ENCODE results near the gene LRMDA.

LRMDA gene

DNA sequence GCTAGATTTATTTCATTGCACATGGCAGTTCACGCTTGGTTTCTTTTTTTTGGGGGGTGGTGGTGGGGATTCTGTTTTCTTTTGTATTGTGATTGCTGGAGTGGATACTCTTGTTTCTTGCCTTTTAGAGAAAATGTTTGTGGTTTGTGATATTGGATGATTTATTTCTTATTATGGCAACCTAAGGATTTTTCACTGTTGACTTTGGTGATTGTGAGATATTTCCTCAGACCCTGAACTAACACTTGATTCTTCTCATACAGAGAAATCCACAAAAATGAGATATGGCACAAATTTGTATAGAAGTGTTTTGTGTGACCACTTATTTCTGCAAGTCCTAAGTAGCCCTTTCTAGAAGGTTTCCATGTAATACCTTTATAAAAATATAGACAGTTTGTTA, 871.1 kb downstream of the LRMDA start:
- DNase-seq: no peak

DNA sequence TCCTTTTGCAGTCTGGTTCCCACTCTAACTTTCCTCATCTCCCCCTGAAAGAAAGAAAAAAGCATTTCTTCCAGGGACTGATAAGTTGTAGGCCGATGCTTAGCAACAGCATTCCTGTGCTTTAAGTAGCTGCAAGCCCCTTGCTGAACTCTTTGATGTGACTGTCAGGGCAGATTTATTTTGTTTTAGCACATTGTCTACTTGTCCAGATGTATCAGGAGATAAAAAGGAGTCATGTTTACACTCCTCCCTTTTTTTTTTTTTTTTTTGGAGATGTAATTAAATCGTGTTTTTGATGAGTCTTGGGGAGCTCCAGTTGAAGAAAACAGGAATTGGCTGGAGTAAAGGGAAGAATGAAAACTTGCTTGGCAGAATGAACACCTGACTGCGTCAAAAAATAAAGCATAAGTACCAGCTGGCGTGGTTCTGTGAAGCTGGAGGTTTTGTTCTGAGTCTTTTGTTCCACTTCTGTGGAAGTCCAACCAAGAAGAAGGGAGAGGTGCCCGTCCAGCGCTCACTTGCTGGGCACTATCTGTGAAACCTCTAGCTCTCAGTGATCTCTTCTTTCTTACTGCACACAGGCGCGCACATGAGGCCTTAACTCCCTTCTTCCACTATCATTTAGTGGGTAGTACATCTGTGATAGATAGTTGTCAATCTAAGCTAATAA, 871.7 kb downstream of the LRMDA start:
- no peak for DNase-seq

GRCh38 chr10:76303682-76304316, 872.4 kb downstream of the LRMDA start:
- DNase-seq: no peak

DNA sequence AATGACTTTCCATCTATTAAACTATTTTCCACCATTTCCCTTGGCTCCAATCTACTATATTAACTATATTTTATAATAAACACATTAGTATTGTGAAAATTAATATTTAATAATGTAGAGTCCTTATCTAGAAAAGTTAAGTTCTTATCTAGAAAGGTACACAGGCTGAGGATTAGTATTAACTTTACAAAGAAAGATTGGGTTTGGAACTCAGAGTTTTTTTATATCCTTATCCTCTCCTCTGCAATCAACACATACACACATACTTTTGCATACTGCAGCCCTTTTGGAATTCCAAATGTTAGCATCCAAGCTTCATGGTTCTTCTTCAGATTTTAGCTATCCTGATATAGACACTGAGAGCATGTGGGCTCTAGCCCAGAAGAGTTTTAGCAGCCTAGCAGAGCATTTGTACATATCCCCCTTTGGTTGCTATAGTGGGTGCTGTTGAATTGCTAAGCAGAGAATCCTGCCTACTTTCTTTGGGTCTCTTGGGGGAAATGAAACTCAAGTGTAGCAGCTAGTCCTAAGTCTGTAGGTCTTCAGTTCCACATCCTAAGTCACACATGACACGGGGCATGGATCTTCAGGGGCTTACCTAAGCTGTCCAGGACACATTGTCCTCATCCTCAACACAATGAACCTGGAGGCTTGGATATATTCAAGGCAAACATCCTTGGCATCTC, 874.6 kb downstream of the LRMDA start:
- no peak for DNase-seq

DNA sequence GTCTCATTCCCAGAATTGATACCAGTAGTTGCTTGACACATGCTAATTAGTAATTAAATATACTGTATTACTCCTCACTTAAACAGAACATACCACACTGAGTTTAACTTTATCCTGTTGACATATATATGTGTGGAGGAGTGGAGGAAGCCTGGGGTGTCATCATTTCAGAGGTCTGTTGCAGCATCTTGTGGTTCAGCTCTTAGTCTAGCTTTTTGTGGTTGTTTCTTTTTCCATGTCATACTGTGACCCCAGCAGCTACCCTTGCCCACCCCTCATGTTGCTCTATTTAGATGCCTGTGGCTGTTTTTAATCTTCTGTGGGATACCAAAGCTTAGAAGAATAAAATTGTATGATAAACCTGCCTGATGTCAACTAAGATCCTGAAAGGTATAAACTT, 875.4 kb downstream of the LRMDA start:
- DNase-seq: no peak

DNA sequence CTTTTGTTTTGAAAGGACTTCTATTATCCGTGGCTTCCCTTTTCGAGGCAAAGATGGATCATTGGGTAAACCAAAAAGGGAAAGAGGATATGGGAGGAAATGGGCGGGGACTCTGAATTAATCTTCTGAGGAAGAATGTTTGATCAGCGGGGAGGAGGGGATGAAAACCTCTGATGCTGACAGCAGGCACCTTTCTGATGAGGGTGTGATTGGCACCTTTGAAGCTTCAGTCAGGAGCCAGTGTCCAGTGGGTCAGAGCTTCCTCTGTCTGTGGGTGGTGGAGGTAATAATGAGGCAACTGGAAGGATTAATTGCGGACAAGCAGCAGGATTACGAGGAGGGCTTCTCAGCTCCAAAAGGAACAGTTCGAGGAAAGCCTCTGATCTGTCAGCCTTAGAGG, 877.6 kb downstream of the LRMDA start:
- DNase-seq: no peak

DNA sequence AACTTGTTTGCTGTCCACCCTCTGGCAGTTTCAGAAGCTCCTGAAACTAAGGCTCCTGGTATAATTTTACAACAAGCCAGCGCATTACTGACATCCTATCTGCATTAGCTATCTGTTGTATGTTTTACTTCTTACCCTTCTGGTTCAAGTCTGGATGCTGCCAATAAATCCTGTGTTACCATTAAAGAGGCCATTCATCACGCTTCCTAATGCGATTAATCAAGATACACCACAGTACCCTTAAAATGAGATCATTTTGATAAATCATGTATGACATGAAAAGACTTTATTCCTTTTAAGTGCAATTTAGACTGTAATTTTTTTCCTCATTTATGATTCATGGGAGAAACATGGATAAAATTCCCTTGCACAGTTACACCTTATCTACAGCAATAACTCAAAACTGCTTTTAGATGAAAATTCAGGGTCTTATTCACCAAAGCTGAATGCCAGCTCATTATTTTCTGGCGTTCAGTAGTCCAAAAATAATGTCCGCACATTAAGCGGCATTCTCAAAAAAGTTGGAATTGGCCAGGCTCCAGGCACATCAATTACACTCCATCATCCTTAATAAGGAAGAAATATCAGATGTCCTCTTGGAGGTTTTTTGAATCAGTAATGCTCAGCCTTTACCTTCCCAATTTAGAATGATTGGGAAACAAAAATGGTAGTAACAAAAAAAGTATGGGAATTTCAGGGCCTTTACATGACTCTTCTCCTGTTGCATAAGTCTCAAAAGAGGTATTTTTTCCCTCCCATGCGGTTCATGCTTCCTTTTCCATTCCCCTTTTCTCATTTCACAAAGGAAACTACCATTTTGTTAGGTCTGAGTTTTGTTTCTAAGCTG, 878.5 kb downstream of the LRMDA start:
- DNase-seq: no peak

DNA sequence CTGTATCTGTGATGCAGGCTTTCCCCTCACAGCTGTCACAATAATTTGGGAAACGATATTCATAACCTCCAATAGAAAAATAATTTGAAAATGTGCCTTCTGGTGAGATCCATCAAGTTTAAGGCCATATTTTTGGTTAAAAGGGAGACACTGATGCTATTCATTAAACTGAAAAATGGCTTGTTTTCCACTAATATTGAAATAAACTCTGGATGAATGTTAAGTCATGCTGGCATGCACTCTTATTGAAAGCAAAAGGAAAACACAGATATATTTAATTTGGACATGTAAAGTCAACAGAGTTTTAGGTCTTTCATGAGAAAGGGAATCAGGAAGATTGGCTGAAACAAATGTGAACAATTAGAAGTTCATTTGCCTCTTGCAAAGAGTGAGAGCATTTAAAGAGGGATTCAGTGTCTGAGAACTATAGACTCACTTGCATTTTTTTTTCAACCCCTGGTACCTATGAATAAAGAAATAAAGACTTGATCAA, 879.2 kb downstream of the LRMDA start:
- DNase-seq: no peak

- DNase-seq: no peak
Measured at GRCh38 chr10:76311752-76312636, 880.6 kb downstream of the LRMDA start.

DNA sequence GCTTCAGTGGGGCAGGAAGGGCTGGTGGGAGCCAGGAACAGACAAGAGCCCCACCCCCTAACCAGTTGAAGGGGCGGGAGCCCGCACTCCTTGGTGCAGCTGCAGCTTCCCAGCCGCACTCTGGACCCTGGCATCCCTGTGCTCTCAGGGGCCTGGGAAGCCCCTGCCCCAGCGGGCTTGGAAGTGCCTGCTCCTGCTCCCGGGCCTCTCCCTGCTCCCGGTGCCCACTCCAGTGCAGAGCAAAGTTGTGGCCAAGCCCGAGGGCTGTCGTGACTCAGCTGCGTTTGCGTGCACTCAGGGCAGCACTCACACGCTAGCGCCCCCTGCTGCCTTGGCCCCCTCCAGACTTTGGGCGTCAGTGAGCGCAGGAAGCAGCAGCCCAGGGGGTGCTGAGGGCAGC, 883.8 kb downstream of the LRMDA start:
- DNase-seq: no peak

GRCh38 chr10:76316234-76316633, 884.8 kb downstream of the LRMDA start:
- DNase-seq: no peak

DNA sequence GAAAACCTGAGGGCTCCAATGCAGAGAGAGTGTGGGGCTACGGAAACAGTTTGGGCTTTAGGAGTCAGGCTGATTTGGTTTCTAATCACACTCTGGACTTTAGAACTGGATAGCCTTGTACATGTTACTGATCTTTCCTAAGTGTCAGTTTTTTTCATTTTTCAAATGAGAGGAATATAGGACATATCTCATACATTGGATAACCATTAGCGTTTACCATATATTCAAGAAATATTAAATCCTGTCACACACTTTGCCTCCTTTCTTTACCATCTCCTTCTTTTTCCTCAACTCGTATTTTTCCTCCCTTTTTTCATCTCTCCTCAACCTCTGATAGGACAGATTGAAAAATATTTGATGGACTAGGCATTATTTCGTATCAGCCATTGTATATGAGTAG, 885.7 kb downstream of the LRMDA start:
- no peak for DNase-seq

DNA sequence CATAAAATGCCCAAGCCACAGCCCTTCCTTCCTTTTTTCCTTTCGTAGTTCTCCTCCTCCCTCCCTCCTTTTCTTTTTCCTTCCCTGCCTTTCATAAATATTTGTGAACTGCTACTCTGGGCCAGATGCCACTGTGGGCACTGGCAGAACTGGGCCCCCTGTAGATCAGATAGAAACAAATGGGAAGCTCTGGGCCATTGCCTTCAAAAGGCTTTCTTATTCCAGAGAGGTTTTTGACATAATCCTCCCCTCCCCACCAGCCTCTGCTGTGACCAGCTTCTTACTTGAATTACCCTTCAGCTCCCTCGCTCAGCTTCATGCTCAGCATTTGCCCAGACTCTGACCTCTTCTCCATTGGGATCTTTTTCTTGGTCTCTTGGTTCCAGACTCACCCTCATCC, 886.8 kb downstream of the LRMDA start:
- DNase-seq: no peak

- DNase-seq: no peak
Measured at GRCh38 chr10:76319661-76320060, 888.2 kb downstream of the LRMDA start.

DNA sequence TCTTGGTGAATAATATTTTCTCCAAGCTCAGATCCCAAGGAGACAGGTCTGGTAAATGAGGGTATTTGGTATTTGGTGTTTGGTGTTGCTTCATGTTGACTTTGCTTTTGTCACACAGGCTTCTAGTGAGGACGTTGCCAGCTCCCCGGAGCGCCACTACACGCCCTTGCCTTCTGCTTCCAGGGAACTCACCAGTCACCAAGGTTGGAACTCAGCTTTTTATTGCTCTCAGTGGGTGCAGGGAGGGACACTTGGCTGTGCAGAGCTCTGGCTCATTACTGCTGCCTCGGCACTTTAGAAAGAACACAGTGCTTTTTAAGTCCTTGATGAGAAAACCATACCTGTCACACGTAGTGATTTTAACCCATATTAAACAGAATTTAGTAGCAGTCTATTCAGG, 892.9 kb downstream of the LRMDA start:
- no peak for DNase-seq

DNA sequence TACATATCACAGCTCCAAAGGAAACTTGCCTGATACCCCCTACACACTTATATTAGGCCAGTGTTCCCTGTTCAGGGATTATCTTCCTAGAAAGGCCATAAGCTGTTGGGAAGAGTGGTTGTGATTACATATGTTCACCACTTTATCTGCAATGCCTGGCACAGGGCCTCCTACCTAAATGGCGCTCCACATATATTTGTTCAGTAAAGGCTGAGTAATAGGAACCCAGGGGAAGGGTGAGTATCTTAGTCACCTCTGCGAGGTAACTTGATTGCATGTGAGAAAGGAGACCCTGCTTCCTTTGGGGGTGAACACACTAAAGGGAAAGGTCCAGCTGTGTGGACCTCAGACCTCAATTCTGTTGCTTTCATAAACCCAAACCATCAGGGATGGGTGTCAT, 896.0 kb downstream of the LRMDA start:
- no peak for DNase-seq

- no peak for DNase-seq
Measured at GRCh38 chr10:76328348-76328747, 896.9 kb downstream of the LRMDA start.

DNA sequence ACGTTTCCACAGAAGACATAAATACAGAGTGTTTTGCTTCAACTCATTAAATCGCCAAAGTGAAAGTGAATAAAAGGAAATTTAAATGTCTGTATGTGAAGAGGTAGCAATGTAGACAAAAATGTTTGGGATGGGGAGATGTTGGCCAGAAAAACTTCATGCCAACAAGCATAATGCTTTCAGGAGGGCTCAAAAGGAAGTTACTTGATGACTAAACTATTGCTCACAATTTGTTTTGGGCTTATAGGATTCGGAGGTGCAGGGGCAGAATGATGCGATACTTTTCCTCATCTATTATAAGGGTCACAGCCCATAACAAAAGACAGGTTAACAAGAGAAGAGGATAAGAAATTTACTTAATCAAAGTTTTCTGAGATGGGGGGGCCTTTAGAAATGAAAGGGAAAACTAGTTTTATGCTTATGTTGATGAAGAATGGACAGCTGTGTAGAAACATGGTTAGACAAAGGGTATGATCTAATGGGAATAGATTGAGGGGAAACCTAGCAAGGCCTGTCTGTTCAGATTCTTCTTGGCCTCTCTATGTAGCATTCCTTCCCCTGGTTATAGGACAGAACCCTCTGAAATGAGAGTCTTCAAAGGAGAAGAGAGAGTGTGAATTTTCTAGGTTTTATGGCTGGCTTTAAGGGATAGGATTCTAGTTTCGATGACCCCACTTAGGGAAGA, 898.6 kb downstream of the LRMDA start:
- DNase-seq: no peak

DNA sequence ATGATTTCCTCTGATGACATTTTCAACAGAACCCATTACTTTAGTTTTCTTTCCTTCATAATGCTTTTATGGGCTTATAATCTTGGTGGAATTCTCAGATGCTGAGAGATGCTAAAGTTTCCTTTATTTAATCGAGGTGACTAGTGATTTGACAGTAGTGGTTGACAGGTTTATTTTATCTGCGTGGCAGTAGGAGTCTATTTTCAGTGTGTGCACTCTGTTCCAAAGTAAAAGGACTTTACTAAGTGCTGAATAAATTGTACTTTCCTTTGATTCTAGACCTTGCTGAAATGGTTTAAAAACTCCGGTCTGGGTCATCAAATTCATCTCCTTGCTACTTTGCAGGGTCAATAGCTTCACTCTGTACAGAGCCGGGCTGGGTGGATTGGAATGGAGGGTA, 900.3 kb downstream of the LRMDA start:
- DNase-seq: no peak

GRCh38 chr10:76333326-76333725, 901.9 kb downstream of the LRMDA start:
- no peak for DNase-seq

DNA sequence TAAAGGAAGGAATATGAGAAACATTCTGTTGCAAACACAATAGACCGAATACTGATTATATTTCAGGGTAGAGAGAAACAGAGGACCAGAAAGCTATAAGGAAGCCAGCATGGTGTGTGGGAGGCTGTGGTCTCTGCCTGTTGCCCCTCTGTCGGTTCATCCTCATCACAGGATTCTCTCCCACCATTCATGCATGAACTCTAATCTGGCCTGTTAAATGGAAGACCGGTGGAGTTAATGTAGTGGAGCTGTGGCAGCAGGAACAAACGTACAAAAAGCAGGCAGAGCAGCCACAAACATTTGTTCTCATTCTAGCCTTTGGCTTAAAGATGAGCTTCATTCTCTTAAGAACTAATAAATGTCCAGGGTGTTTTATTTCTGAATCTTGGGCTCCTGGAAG, 902.4 kb downstream of the LRMDA start:
- DNase-seq: no peak

- no peak for DNase-seq
Measured at GRCh38 chr10:76334255-76334654, 902.8 kb downstream of the LRMDA start.

Data from activated CD4-positive, alpha-beta T cell treated with anti-CD3 and anti-CD28 coated beads for 1 hour (primary cell).